GM12875 (cell line): ENCODE data around the gene ITGA1.

ENCODE experiments used
- H3K4me3 ChIP-seq: one replicate; pipeline ENCODE4 v1.5.1; 2011; ENCODE audit warnings: low read depth, low read length, control low read depth
- TF ChIP-seq, protein P1 (sequence below): IDR thresholded peaks from 2 replicates; pipeline ENCODE4 v1.5.1; 2011; ENCODE audit warnings: low read depth, mild to moderate bottlenecking, control low read depth, inconsistent platforms, low read length, moderate library complexity, borderline replicate concordance; ENCODE audit not compliant: insufficient read depth

Gene ITGA1

DNA sequence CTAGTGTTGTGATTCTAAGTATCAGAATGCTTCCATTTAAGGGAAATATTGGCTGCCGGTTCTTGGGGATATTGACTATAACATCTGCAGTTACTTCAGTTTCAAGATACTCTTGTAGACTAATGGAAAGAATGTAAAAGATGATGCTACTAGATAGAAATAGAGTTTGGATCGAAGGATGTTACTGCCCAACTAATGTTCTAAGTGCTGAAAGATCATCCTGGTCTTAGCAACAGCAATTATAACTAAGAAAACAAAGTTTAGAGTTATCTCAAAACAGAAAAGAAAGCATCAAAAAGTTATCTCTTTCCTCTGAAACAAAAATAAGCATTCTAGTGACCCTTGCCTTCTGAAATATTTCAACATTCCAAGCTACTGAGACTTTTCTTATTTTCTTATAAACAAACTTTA is 49.9 kb downstream of the ITGA1 start:
- no peak overlapping the region for H3K4me3 ChIP-seq
- TF ChIP-seq, protein P1, sequence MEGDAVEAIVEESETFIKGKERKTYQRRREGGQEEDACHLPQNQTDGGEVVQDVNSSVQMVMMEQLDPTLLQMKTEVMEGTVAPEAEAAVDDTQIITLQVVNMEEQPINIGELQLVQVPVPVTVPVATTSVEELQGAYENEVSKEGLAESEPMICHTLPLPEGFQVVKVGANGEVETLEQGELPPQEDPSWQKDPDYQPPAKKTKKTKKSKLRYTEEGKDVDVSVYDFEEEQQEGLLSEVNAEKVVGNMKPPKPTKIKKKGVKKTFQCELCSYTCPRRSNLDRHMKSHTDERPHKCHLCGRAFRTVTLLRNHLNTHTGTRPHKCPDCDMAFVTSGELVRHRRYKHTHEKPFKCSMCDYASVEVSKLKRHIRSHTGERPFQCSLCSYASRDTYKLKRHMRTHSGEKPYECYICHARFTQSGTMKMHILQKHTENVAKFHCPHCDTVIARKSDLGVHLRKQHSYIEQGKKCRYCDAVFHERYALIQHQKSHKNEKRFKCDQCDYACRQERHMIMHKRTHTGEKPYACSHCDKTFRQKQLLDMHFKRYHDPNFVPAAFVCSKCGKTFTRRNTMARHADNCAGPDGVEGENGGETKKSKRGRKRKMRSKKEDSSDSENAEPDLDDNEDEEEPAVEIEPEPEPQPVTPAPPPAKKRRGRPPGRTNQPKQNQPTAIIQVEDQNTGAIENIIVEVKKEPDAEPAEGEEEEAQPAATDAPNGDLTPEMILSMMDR = no peak

- no peak overlapping the region for H3K4me3 ChIP-seq
- TF ChIP-seq, protein P1 = no peak
These were observed 50.8 kb downstream of the ITGA1 start for GRCh38 chr5:52838326-52839015.

GRCh38 chr5:52839285-52839684 is 51.6 kb downstream of the ITGA1 start:
- TF ChIP-seq, protein P1 = no peak
- no peak overlapping the region for H3K4me3 ChIP-seq

- no peak overlapping the region for H3K4me3 ChIP-seq
- TF ChIP-seq, protein P1 = no peak
These were observed 52.7 kb downstream of the ITGA1 start for GRCh38 chr5:52840277-52841050.

GRCh38 chr5:52841114-52841513 is 53.4 kb downstream of the ITGA1 start:
- TF ChIP-seq, protein P1 = no peak
- no peak overlapping the region for H3K4me3 ChIP-seq

GRCh38 chr5:52842111-52842510 is 54.4 kb downstream of the ITGA1 start:
- TF ChIP-seq, protein P1 = no peak
- no peak overlapping the region for H3K4me3 ChIP-seq

DNA sequence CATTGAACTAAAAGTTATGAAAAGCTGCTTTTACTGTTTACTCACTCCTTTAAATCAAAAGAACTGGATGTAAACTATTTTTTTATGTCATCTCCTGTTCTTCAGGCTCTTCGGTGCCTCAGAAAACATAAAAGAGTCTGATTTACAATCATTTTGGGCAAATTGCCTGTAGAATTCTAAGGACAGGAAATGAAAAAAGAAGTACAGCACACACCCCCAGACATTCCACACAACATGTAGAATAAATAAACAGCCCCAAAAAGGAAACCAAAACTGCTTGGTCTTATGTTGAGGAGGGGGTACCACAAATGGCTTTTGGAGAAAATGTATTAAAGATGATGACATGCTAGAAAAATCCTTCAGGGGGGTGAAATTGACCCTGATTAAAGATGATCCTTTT is 57.2 kb downstream of the ITGA1 start:
- TF ChIP-seq, protein P1 = no peak
- H3K4me3 ChIP-seq = no peak overlapping the region
